ENCODE measurements around the gene LRP1B. TPM values are rescaled to one million over a fixed set of nuclear protein-coding genes. Genes with fewer than 3 reads are reported as not detected.

Gene LRP1B
- polyA plus RNA-seq, 1 donor from 2014 or later: 12.7 TPM

DNA sequence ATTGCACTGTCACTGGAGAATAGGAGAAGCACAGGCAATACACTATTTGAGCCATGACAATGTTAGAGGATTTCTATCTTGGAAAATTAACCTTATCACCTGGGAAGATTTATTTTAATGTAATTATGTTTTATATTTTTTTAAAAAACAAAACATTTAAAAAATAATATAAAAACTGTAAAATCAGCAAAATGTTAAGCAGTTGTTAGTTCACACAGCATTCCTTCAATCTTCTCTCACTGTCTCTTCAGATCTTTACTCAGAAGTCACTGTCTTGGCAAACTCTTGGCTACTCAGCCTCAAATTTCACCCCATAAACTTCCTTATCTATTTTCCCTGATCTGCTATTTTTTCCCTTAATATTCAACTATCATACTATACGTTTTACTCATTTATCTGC is 1322.6 kb downstream of the LRP1B start:
- TF ChIP-seq POLR2AphosphoS5 (IDR thresholded peaks at IDR 0.05): no peak
- TF ChIP-seq MXI1 (conservative IDR thresholded peaks at IDR 0.05; ENCODE audit: poor library complexity, severe bottlenecking): no peak
- TF ChIP-seq CTCF (IDR thresholded peaks at IDR 0.05; ENCODE audit: poor library complexity, severe bottlenecking): no peak
- TF ChIP-seq TAF1 (IDR thresholded peaks at IDR 0.05; ENCODE audit: low read depth): no peak
- no peak for TF ChIP-seq EZH2 (IDR thresholded peaks at IDR 0.05; ENCODE audit: borderline replicate concordance, insufficient read depth, low read length, poor library complexity, severe bottlenecking)
- TF ChIP-seq EP300 (conservative IDR thresholded peaks at IDR 0.05; ENCODE audit: poor library complexity, severe bottlenecking): no peak
- TF ChIP-seq SMC3 (conservative IDR thresholded peaks at IDR 0.05; ENCODE audit: poor library complexity): no peak
- no peak for TF ChIP-seq REST (IDR thresholded peaks at IDR 0.05; ENCODE audit: borderline replicate concordance)
- no peak for TF ChIP-seq RAD21 (conservative IDR thresholded peaks at IDR 0.05)
- H3K9ac ChIP-seq (ENCODE audit: low read length): no peak overlapping the region
- no peak overlapping the region for H3K27ac ChIP-seq (ENCODE audit: low read length)
- H3K79me2 ChIP-seq (replicated peaks; ENCODE audit: insufficient read depth, low read length): no peaks in the 10 kb centered on the region
- H2AFZ ChIP-seq (ENCODE audit: low read depth, low read length): no peak overlapping the region
- no peaks in the 10 kb centered on the region for H3K27me3 ChIP-seq (ENCODE audit: insufficient read depth, low read depth, low read length)
- H3K4me2 ChIP-seq (ENCODE audit: low read length): no peak overlapping the region
- H3K9me3 ChIP-seq (ENCODE audit: low read length): no peaks in the 10 kb centered on the region
- no peaks in the 10 kb centered on the region for H4K20me1 ChIP-seq (ENCODE audit: insufficient read depth)
- no peaks in the 10 kb centered on the region for H3K9me2 ChIP-seq (ENCODE audit: insufficient read depth, low read length)
- no peak overlapping the region for H3K4me3 ChIP-seq (ENCODE audit: low read length)
- H3K36me3 ChIP-seq (ENCODE audit: insufficient read depth, low read length): no peaks in the 10 kb centered on the region
- no peaks in the 10 kb centered on the region for H3F3A ChIP-seq (ENCODE audit: insufficient read depth, low read length, poor library complexity, severe bottlenecking)

DNA sequence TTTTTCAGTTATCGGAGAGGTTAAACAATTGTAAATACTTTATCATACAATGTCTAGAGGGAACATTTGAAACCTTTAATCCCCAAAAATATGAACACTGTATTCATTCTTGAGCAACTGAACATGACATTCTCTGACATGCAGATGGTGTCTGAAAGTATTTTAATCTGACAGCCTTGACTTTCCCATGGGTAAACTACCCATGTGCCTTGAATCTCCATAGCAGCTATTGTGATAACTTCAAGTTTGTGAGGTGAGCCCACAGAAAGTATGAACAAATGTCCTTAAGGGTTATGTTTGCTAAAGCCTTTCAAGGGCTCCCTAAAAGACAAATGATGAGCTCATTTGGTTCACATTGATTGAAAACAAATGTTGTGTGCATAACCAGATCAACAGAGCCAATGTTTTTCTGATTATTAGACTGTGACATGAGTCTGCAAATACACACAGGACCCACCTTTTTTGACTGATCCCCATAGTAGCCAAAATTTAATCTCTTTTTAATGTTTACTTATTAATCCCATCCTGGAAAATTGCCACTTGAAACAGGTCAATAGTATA is 1326.0 kb downstream of the LRP1B start:
- Histone ChIP-seq H3K27me3 (ENCODE audit: insufficient read depth, low read depth, low read length) (no peaks in the 10 kb centered on the region), H3K4me2 (ENCODE audit: low read length) (no peak overlapping the region), H3F3A (ENCODE audit: insufficient read depth, low read length, poor library complexity, severe bottlenecking) (no peaks in the 10 kb centered on the region), H3K9me3 (ENCODE audit: low read length) (no peaks in the 10 kb centered on the region), H3K36me3 (ENCODE audit: insufficient read depth, low read length) (no peaks in the 10 kb centered on the region), H2AFZ (ENCODE audit: low read depth, low read length) (no peak overlapping the region), H3K4me3 (ENCODE audit: low read length) (no peak overlapping the region), H3K27ac (ENCODE audit: low read length) (no peak overlapping the region), H3K9me2 (ENCODE audit: insufficient read depth, low read length) (no peaks in the 10 kb centered on the region), H3K79me2 (replicated peaks; ENCODE audit: insufficient read depth, low read length) (no peaks in the 10 kb centered on the region), H4K20me1 (ENCODE audit: insufficient read depth) (no peaks in the 10 kb centered on the region), H3K9ac (ENCODE audit: low read length) (no peak overlapping the region)
- TF ChIP-seq REST (IDR thresholded peaks at IDR 0.05; ENCODE audit: borderline replicate concordance) (no peak), TAF1 (IDR thresholded peaks at IDR 0.05; ENCODE audit: low read depth) (no peak), RAD21 (conservative IDR thresholded peaks at IDR 0.05) (no peak), EP300 (conservative IDR thresholded peaks at IDR 0.05; ENCODE audit: poor library complexity, severe bottlenecking) (peak; percentile 76), EZH2 (IDR thresholded peaks at IDR 0.05; ENCODE audit: borderline replicate concordance, insufficient read depth, low read length, poor library complexity, severe bottlenecking) (no peak), CTCF (IDR thresholded peaks at IDR 0.05; ENCODE audit: poor library complexity, severe bottlenecking) (no peak), POLR2AphosphoS5 (IDR thresholded peaks at IDR 0.05) (peak; percentile 32), MXI1 (conservative IDR thresholded peaks at IDR 0.05; ENCODE audit: poor library complexity, severe bottlenecking) (no peak), SMC3 (conservative IDR thresholded peaks at IDR 0.05; ENCODE audit: poor library complexity) (no peak)

All from neural cell (in vitro differentiated cells).